IPS DF 6.9 (cell line): ENCODE results near the gene TNFSF15.

ENCODE experiments used
- DNase-seq: peaks from one replicate; pipeline ENCODE4 v3.0.0-alpha.2; 2013; ENCODE audit warnings: low read depth, low spot score
- H3K27ac ChIP-seq: one replicate; pipeline ENCODE4 v1.5.1; 2013; ENCODE audit warnings: low read length, control low read depth
- H3K27me3 ChIP-seq: 2 replicates; pipeline ENCODE4 v1.6.1; 2013; ENCODE audit warnings: mild to moderate bottlenecking, low read length; ENCODE audit not compliant: control insufficient read depth, insufficient read depth
- H3K36me3 ChIP-seq: 2 replicates; pipeline ENCODE4 v1.6.1; 2013; ENCODE audit warnings: low read length; ENCODE audit not compliant: control insufficient read depth, insufficient read depth
- H3K4me1 ChIP-seq: 2 replicates; pipeline ENCODE4 v1.6.1; 2013; ENCODE audit warnings: low read length; ENCODE audit not compliant: control insufficient read depth, insufficient read depth
- H3K4me3 ChIP-seq: 2 replicates; pipeline ENCODE4 v1.5.1; 2013; ENCODE audit warnings: mild to moderate bottlenecking, low read length
- H3K9me3 ChIP-seq: 2 replicates; pipeline ENCODE4 v1.6.1; 2013; ENCODE audit warnings: low read length, inconsistent platforms; ENCODE audit not compliant: control insufficient read depth, insufficient read depth
- WGBS: extraction: QIAGEN DNeasy Blood & Tissue Kit; methylation state at CpG from one replicate; pipeline ENCODE4 v1.1.7; 2013; ENCODE audit warnings: mixed read lengths, missing lambda C conversion rate; ENCODE audit not compliant: insufficient read length, insufficient coverage; 5-methylcytosine and 5-hydroxymethylcytosine counted together

Gene TNFSF15

GRCh38 chr9:114845373-114845772, 39.5 kb upstream of the TNFSF15 start:
- WGBS, result no CpG with 5 or more reads among the region's 5 CpGs
- no peaks in the 10 kb centered on the region for H3K4me1 ChIP-seq

GRCh38 chr9:114844766-114845165, 38.9 kb upstream of the TNFSF15 start:
- DNase-seq, result no peak
- no peak overlapping the region for H3K27ac ChIP-seq
- no peaks in the 10 kb centered on the region for H3K36me3 ChIP-seq
- H3K4me3 ChIP-seq, result no peak overlapping the region
- no peaks in the 10 kb centered on the region for H3K9me3 ChIP-seq
- WGBS, result no CpG with 5 or more reads among the region's 3 CpGs
- H3K27me3 ChIP-seq, result no peaks in the 10 kb centered on the region; the same call in 1 of the 2 replicates
- no peaks in the 10 kb centered on the region; the same call in 1 of the 2 replicates for H3K4me1 ChIP-seq

More at GRCh38 chr9:114845373-114845772, 39.5 kb upstream of the TNFSF15 start:
- H3K9me3 ChIP-seq, result no peaks in the 10 kb centered on the region
- H3K27ac ChIP-seq, result no peak overlapping the region
- H3K4me3 ChIP-seq, result no peak overlapping the region
- no peaks in the 10 kb centered on the region for H3K36me3 ChIP-seq
- DNase-seq, result no peak
- no peaks in the 10 kb centered on the region; the same call in 1 of the 2 replicates for H3K27me3 ChIP-seq

GRCh38 chr9:114837923-114838322, 32.1 kb upstream of the TNFSF15 start:
- H3K36me3 ChIP-seq, result 0 out of 2 replicates have a peak, but pooled peaks cover 2% of the 10 kb centered on the region
- H3K4me3 ChIP-seq, result no peak overlapping the region
- H3K27ac ChIP-seq, result no peak overlapping the region
- no peak for DNase-seq
- H3K4me1 ChIP-seq, result no peaks in the 10 kb centered on the region; the same call in 1 of the 2 replicates
- no peaks in the 10 kb centered on the region for H3K27me3 ChIP-seq
- no peaks in the 10 kb centered on the region for H3K9me3 ChIP-seq

GRCh38 chr9:114836769-114837168, 30.9 kb upstream of the TNFSF15 start:
- no peaks in the 10 kb centered on the region; the same call in 1 of the 2 replicates for H3K4me1 ChIP-seq
- H3K36me3 ChIP-seq, result 0 out of 2 replicates have a peak, but pooled peaks cover 2% of the 10 kb centered on the region
- no peak overlapping the region for H3K4me3 ChIP-seq
- no peak for DNase-seq
- no peak overlapping the region for H3K27ac ChIP-seq
- H3K9me3 ChIP-seq, result no peaks in the 10 kb centered on the region
- H3K27me3 ChIP-seq, result no peaks in the 10 kb centered on the region
- WGBS, result no CpG with 5 or more reads among the region's 3 CpGs

GRCh38 chr9:114834386-114834785, 28.5 kb upstream of the TNFSF15 start:
- Histone ChIP-seq H3K27me3 (no peaks in the 10 kb centered on the region), H3K27ac (no peak overlapping the region), H3K9me3 (no peaks in the 10 kb centered on the region), H3K36me3 (0 out of 2 replicates have a peak, but pooled peaks cover 2% of the 10 kb centered on the region), H3K4me1 (no peaks in the 10 kb centered on the region; the same call in 1 of the 2 replicates), H3K4me3 (no peak overlapping the region)
- DNase-seq, result no peak

GRCh38 chr9:114830546-114830945, 24.7 kb upstream of the TNFSF15 start:
- no CpG with 5 or more reads among the region's 1 CpG for WGBS
- no peaks in the 10 kb centered on the region for H3K9me3 ChIP-seq
- DNase-seq, result no peak

GRCh38 chr9:114829574-114830440, 24.0 kb upstream of the TNFSF15 start:
- no peaks in the 10 kb centered on the region for H3K36me3 ChIP-seq
- no peaks in the 10 kb centered on the region for H3K9me3 ChIP-seq
- H3K27ac ChIP-seq, result no peak overlapping the region
- no peaks in the 10 kb centered on the region for H3K27me3 ChIP-seq
- WGBS, result no CpG with 5 or more reads among the region's 3 CpGs
- no peaks in the 10 kb centered on the region for H3K4me1 ChIP-seq
- no peak for DNase-seq
- no peak overlapping the region for H3K4me3 ChIP-seq

More at GRCh38 chr9:114830546-114830945, 24.7 kb upstream of the TNFSF15 start:
- Histone ChIP-seq H3K27ac (no peak overlapping the region), H3K27me3 (no peaks in the 10 kb centered on the region), H3K36me3 (no peaks in the 10 kb centered on the region), H3K4me1 (no peaks in the 10 kb centered on the region), H3K4me3 (no peak overlapping the region)

GRCh38 chr9:114828303-114828650, 22.4 kb upstream of the TNFSF15 start:
- WGBS, result no CpG with 5 or more reads among the region's 3 CpGs
- Histone ChIP-seq H3K27me3 (no peaks in the 10 kb centered on the region), H3K27ac (no peak overlapping the region), H3K9me3 (no peaks in the 10 kb centered on the region), H3K4me3 (no peak overlapping the region), H3K4me1 (no peaks in the 10 kb centered on the region), H3K36me3 (no peaks in the 10 kb centered on the region)
- no peak for DNase-seq

GRCh38 chr9:114827641-114828302, 21.9 kb upstream of the TNFSF15 start:
- WGBS, result no CpG with 5 or more reads among the region's 2 CpGs
- H3K27ac ChIP-seq, result no peak overlapping the region
- DNase-seq, result no peak
- no peak overlapping the region for H3K4me3 ChIP-seq
- no peaks in the 10 kb centered on the region for H3K9me3 ChIP-seq
- no peaks in the 10 kb centered on the region for H3K4me1 ChIP-seq
- H3K27me3 ChIP-seq, result no peaks in the 10 kb centered on the region
- H3K36me3 ChIP-seq, result no peaks in the 10 kb centered on the region

- Histone ChIP-seq H3K36me3 (no peaks in the 10 kb centered on the region), H3K27ac (no peak overlapping the region), H3K4me1 (no peaks in the 10 kb centered on the region), H3K9me3 (no peaks in the 10 kb centered on the region), H3K4me3 (no peak overlapping the region), H3K27me3 (no peaks in the 10 kb centered on the region)
- WGBS, result no CpG with 5 or more reads among the region's 3 CpGs
- no peak for DNase-seq
Measured at GRCh38 chr9:114826431-114826830, 20.6 kb upstream of the TNFSF15 start.
